Hypothalamus (tissue), 51 donors: ENCODE measurements around the gene GLIS2.

Experiments used
- DNase-seq, 51 donors: peaks; one replicate each; lab custom pipeline; 2025; lab: John Stamatoyannopoulos, UW

The GLIS2 gene

GRCh38 chr16:4378999-4379690, 63.3 kb downstream of the GLIS2 start:
- DNase-seq = no peak

GRCh38 chr16:4380119-4381063, 64.5 kb downstream of the GLIS2 start:
- DNase-seq = no peak

DNA sequence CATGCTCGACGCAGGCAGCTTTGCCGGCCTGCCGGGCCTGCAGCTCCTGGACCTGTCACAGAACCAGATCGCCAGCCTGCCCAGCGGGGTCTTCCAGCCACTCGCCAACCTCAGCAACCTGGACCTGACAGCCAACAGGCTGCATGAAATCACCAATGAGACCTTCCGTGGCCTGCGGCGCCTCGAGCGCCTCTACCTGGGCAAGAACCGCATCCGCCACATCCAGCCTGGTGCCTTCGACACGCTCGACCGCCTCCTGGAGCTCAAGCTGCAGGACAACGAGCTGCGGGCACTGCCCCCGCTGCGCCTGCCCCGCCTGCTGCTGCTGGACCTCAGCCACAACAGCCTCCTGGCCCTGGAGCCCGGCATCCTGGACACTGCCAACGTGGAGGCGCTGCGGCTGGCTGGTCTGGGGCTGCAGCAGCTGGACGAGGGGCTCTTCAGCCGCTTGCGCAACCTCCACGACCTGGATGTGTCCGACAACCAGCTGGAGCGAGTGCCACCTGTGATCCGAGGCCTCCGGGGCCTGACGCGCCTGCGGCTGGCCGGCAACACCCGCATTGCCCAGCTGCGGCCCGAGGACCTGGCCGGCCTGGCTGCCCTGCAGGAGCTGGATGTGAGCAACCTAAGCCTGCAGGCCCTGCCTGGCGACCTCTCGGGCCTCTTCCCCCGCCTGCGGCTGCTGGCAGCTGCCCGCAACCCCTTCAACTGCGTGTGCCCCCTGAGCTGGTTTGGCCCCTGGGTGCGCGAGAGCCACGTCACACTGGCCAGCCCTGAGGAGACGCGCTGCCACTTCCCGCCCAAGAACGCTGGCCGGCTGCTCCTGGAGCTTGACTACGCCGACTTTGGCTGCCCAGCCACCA, 65.4 kb downstream of the GLIS2 start:
- DNase-seq = peak in 34 of 51 donors; percentile 11 to 76 (median 48)

DNA sequence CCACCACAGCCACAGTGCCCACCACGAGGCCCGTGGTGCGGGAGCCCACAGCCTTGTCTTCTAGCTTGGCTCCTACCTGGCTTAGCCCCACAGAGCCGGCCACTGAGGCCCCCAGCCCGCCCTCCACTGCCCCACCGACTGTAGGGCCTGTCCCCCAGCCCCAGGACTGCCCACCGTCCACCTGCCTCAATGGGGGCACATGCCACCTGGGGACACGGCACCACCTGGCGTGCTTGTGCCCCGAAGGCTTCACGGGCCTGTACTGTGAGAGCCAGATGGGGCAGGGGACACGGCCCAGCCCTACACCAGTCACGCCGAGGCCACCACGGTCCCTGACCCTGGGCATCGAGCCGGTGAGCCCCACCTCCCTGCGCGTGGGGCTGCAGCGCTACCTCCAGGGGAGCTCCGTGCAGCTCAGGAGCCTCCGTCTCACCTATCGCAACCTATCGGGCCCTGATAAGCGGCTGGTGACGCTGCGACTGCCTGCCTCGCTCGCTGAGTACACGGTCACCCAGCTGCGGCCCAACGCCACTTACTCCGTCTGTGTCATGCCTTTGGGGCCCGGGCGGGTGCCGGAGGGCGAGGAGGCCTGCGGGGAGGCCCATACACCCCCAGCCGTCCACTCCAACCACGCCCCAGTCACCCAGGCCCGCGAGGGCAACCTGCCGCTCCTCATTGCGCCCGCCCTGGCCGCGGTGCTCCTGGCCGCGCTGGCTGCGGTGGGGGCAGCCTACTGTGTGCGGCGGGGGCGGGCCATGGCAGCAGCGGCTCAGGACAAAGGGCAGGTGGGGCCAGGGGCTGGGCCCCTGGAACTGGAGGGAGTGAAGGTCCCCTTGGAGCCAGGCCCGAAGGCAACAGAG, 66.3 kb downstream of the GLIS2 start:
- no peak for DNase-seq

- DNase-seq = no peak
Measured at GRCh38 chr16:4382795-4383357, 67.0 kb downstream of the GLIS2 start.

DNA sequence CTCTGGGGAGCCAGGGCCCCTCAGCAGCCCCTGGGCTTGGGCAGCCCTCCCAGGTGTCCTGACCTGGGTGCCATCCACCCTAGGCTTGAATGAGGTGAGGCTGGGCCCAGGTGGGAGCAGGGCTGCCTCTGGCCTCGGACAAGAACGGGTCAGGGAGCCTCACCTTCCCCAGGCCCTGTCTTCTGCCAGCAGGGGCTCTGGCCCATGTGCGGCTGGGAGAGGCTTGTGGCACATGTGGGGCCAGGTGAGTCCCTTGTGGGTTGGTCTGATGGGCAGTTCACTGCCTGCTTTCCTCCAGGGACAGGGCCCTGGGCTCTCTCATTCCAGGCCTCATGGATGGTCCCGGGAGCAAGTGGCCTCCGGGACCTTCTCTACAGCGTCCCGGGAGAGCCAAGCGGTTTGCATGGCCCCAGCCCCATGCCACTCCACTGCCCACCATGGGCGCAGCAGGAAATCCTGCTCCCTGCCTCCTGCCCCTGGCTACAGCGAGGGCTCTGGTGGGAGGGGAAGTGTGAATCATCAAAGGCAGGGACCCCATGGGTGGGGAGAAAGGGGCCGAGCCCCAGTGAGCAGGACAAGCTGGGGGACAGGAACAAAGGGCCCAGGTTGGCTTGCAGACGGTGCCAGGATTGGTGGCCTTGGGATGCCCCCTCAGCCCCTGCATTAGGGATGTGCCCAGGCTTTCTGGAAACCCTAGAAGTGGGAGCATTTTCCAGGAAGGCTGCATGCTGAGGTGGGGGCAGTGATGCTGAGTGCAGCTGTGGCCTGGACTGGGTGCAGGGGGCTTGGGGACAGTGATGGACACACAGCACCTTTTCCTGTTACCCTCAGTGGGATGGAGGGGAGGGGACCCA, 68.0 kb downstream of the GLIS2 start:
- no peak for DNase-seq

GRCh38 chr16:4384509-4384942, 68.7 kb downstream of the GLIS2 start:
- peak in 1 of 51 donors; percentile 37 for DNase-seq

DNA sequence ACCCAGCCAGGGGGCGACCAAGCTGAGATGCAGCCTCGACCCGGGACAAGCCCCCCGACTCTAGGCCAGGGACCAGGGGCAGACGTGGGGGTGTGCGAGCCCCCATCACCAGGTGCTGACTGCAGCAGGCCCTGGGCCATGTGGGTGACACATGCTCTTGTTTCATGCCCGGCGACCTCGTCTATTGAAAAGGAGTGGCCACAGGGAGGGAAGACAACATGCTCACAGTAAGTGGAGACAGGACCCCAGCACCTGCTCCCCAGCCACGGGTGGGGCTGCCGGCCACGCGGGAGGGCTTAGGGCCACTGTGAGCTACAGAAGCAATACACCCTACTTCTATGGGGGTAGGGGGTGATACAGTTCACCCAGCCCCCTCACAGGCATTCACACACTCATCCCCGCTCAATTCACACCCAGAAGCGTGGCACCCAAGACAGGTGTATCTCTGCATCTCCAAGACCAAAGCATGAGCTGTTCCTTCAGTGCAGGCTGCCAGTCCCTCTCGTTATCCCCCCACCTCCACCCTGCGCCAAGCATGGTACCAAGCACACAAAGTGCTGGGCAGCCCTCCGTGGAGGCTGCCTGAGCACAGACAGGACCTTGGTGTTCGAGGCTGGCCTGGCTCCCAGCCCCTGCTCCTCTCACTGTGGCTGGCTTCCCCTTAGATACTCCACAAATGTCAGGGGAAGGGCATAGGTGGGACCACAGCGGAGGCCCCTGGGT, 69.4 kb downstream of the GLIS2 start:
- DNase-seq = no peak

DNA sequence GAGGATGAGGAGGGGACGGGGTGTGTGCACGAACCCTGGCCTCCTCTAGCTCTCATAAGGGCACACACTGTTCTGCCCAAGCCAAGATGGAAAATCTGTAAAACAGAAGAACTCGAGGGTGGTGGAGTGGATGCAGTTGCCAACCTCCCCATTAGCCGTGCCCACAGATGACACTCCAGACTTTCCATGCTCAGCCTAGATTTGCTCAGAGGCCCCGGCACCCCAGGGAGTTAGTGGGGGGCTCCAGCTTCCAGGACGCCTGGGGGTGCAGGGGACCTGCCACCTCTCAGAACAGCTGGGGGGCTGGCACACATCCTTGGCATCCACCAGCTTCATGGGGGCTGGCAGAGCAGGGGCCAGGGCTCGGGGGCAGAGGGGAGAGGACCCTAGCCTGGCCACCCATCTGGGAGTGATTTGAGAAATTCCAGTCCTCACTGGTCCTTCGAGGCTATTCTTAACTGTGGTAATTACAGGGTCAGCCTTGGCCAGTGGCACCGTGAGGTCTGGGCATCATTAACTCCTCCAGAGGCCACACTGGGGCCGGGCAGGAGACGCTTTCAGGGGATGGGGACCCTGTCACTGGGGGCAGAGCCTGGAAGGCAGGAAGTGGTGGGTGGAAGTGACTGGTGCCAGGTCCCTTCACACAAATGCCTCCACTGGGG, 70.1 kb downstream of the GLIS2 start:
- DNase-seq = no peak

DNA sequence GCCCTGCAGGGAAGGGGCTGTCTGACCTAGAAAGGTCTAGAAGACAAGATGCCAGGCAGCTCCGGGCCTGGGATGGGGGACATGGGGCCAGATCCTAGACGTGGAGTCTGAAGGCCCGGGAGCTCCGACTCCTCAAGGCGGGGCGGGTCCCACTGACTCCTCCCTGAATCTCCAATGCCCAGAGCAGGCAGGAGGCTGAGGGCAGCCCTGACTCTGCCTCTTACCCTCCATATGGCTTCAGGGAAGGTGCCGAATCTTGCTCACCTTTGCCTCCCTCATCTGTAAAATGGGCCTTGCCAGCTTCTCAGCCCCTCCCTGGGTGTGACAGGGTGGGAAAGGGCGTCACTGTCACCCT, 70.6 kb downstream of the GLIS2 start:
- no peak for DNase-seq

- no peak for DNase-seq
Measured at GRCh38 chr16:4386951-4387565, 71.2 kb downstream of the GLIS2 start.

DNA sequence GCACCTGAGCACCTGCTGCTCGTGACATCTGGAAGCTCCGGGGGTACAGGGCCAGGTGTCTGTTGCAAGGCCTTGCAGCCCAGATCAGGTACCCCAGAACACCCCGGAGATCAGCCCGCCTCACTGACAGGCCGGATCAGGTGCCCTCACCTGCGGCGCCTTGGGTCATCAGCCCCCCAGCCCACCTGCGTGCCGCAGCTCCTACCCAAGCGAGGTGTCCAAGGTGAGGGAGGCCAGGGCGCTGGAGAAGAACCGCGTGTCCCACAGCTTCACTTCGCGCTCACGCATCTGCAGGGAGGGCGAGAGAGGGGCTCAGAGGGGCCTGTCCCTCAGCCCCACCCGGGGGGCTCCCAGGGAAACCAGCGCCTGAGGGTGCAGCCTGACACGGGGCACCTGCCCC, 71.9 kb downstream of the GLIS2 start:
- no peak for DNase-seq

- DNase-seq = no peak
Measured at GRCh38 chr16:4388271-4389021, 72.6 kb downstream of the GLIS2 start.
